NCI-H1048 (cell line): ENCODE data around the gene ASTL.

Experiments
- DNase-seq: peaks from one replicate; lab custom pipeline; 2025; lab: John Stamatoyannopoulos, UW

ASTL gene

DNA sequence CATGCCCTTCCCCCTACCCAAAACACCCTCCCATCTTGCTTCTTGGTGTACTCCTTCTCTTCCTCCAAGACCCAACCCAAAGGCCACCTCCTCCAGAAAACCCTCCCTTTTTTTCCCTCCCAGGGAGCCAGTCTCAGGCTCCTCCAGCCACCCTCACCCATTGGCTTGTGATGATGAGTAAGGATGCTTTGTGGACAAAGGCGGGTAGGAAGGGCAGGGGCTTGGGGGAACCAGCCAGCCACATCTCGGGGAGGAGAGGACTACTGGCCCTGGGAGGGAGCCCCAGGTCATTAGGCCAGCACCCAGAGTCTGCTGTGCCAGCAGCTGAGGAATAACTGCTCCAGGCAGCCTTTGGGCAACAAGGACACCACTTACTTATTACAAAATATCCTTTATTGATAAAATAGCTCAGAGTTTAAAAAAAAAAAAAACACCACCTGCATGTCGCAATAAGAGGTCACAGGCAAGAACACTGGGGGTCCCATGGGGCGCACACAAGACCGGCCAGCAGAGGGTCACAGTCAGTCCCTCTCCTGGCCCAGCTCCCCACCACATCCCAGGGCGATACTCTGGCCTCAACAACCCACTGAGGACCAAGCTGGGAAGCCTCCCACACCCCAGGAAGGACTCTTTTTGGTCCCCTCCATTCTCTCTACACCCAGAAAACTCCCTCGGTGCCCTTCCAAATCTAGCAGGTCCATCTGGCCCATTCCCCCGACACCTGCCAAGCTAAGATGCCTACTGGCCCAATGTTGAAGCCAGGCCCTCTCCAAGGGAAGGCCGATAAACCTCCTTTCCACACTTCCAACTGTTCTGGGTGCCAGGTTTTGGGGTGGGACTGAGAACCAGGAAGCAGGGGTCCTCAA, 25.6 kb downstream of the ASTL start:
- DNase-seq: no peak

DNA sequence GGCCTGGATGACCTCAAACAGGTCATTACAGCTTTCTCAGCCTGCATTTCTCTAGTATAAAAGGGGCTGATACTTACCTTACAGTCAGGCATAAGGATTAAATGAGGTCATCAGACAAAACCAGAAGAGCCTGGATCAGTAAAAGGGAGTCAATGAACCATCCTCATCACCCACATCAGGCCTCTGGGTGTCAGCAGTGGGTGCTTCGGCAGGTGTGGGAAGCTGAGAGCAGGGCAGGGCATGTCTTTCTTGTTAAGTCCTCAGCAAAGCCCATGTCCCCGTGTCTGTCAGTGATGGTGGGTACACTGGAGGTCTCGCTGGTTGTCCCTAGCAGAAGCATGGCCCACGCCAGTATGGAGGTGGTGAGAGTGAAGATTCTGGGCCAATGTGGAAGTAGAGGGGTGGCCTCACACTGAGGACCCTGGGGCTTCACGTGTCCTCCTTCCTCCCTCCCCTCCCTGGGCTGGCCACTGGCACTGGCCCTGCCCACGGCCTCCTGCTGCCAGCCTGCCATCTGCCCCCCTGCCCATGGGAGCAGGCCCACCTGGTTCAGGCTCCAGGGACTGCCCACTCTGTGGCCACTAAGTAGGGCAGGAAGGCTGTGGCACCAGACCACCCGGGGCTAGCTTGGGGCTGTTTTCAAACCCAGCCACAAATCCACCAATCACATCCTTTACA, 26.3 kb downstream of the ASTL start:
- no peak for DNase-seq

DNA sequence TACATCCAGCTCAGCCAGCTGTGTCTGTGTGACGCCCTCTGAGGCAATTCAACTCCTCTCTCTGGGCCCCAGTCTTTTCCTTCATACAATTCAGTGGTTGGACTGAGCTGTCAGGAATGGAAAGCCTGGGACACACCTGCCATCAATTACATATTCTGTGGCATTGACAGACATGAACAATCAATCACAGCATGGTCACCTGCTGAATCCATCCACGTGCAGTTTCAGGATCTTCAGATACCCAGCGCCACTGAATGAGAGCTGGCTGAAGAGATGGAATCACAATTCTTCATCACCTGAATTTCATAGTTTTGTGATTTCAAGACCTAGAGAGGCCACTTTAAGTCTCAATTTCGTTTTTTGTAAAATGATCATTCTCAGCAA, 27.1 kb downstream of the ASTL start:
- no peak for DNase-seq

DNA sequence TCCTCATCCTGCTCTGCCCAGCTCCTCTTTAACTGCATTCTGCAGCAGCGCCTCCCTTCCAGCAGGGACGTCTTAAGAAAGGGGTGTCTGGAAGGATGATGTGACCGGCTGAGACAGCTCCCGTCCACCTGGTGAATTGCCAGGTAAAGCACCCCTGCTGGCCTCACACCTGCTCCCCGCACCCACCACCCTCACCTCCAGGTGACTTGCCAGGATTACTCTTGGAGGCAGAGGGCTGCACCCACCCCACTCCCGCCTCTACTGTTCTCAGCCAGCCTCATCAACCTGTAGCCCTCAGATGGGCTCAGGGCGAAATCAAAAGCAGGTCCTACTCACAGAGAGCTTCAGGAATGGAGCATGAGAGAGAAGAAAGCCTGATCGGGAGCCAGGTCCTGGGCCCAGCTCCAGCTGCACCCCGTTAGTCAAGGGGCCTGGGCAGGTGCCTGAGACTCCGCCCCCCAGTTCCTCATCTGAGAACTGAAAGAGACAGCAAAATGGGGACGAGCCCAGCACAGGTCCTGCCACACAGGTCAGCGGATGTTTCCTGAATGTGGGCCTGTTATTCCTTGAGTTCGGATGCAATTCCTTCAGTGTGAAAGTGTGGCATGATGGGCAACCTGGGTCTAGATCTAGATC, 27.6 kb downstream of the ASTL start:
- DNase-seq: no peak

DNA sequence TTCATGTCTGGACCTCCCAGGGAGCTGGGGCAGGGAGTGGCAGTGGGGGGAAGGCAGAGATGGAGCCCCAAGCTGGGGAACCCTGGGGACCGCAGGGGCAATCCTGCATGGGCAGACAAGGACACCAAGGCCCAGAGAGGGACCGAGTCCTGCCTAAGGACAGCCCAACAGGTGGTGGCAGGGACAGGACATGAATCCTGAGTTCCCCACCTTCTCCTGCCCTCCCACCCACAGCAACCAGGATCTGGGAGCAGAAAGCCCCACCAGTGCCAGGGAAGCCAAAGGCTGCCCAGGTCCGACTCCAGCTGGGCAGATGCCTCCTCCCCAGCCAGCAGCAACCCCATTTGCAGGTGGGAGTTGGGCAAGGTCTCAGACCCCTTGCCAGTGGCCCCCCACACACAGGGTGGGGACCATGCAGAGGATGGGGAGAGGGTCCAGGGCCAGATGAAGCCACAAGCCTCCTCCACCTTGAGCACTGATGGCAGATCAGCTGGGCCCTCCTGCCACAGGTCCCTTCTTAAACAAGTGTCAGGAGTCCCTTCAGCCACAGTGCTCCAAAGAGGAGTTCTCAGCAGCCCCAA, 28.3 kb downstream of the ASTL start:
- DNase-seq: no peak

DNA sequence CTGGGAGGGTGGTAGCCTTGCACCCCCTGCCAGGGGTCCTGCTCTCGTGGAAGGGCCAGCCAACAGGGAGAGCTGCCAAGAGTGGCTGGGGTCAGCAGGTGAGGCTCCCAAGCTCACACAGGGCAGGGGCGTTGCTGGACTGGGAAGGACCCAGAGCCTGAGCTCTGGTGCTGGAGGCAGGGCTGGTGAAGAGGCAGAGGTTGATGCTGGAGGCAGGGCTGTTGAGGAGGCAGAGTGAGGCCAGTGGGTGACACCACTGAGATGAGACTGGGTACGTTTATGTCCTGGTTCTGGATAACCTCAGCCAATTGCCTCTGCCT, 29.0 kb downstream of the ASTL start:
- no peak for DNase-seq

DNA sequence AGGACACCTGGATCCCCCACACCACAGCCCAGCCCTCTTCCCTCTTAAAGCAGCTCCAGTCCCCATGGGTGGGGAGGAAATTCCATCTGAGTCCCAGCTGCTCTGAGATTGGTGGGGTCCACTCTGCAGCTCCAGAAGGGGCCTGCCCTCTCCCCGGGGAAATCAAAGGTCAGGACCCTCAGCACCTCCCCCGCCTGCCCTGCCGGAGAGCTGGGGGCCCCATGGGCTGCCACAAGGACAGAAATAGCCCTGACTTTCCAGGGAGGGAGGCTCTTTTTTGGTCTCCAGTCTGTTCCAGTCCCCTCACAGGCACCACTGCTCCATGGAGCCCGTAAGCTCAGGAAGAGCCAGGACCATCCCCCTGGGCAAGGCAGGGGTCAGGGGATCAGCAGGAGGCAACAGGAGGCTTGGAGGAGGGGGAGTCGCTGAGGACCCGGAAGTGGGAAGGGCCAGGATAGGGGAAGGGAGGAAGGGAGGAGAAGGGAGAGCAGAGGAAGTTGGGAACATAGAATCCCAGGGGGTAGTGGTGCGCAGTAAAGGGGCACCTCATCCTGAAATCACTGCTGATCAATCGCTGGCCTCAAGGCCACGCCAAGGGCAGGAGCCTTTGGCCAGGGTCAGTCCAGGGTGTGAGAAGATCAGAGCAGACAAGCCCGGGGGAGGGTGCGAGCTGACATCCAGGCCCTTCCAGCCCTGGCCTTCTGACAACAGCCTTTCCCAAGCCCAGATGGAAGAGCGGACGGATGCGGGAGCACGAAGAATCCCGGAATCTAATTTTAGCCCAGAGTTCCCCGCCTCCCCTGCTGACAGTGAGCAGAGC, 29.6 kb downstream of the ASTL start:
- no peak for DNase-seq

DNA sequence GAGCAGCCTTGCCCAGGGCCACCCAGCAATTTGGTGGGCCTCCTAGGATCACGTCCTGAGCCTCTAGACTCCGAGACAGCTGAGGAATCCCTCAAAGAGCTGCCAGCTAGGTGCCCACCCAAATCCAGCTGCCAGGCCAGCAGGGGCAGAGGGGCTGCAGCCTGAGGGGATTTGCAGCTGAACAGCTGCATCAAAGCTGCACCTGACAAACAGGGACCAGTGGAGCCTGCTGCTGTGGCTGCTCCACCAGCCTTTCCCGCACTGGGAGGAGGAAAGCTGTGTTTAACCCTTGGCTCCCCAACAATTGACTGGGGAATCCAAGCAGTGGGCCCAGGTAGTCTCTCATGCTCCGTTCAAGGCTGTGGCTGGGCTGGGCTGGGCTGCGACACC, 30.2 kb downstream of the ASTL start:
- DNase-seq: no peak

DNA sequence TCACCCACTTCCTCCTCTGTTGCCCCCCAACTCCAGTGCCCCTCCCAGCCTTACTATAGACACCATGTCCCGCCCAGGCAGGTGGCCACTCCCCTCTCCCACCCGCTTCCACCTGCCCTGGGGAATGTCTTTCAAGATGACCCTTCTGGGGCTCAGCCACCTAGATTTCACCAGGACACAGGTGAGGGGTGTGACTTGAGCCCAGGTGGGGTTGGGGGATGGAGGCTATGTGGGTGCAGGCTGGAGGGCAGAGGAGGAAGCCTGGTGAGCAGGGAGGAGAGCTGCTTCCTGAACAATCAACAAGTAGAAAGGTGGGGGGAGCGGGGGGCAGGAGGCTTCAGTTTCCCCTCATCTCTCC, 30.6 kb downstream of the ASTL start:
- DNase-seq: no peak

DNA sequence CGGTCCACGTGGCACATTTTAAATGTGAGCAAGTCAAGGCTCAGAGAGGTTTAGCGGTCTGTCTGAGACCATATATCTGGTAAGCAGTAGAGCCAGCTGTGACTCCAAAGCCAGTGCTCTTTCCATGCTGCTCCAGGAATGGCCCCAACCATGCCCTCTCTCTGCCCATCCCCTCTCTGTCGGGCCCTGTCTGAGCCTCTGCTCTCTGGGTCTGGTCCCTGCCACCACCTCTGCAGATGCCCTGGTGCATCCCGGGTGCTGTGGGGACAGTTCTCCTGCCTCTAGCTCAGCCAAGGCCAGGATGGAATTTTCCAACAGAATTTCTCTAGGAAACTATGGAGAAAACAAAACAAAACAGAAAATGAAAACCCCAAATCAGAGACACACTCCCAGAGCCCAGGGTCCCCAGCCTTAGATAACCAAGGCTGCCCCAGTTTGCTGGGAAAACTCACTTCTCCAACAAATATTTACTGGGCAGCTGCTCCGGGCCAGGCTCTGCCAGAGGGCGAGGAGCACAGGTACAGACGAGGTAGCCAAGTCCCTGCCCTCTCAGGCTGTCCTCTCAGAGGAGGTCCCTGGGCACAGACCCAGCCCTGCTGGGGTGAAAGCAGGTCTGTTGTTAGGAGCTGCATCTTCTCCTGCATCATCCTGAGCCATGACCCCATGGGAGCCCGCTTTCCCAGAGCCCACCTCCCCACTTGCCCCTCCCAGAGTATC, 31.2 kb downstream of the ASTL start:
- DNase-seq: no peak

DNA sequence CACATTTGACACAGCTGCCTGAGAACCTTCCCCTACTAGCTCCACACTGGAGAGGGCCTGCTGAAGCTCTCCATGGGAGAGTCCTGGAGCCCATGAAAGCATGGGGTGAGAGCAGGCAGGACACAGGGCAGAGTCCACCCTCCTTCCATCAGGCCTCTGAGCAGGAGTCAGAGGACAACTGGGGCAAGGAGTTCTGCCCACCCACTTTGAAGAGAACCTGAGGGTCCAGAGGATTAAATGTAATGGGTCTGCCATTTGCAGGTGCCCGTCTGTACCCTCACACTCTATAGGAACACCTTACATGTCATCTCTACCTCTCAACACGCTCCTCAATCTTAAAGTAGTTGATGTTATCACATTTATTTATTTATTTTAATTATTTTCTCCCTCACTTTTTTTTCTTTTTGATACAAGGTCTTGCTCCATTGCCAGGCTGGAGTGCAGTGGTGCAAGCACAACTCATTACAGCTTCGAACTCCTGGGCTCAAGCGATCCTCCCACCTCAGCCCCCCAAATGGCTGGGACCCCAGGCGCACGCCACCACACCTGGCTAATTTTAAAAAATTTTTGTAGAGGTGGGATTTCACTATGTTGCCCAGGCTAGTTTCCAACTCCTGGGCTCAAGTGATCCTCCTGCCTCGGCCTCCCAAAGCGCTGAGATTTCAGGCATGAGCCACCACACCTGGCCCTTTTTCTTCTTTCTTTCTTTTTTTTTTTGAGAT, 32.1 kb downstream of the ASTL start:
- no peak for DNase-seq

DNA sequence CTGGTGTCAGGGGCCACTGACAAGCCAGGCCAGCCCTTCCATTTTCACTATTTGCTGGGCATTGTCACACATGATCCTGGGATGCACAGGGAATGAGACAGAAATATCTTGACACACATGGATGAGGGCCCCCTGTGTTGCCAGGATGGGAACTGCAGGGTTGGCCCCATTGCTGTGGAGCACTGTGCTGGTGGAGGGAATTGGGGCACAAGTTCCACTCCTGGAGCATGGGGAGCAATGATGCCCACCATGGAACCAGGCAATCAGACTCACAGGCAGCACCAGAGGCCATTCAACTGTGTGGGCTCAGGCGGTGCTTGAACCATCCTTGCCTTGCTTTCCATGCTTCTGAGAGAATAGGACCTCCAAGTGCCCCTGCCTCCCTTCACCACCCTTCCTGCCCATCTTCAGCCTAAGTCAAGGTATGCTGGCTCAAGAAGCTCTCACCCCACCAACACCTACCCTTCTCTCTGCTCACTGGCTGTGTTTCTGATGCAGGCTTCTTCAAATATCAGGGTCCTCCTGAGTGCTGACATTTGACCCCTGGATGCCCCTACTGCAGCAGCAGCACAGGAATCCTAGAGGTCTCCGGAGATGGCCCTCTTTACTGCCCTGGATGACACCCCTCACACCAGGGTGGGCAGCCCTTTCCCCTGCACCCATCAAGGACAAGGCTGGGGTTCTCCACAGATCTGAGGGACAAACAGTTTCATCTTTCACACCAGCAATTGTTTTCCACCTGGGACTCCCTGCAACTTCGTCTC, 33.0 kb downstream of the ASTL start:
- no peak for DNase-seq

DNA sequence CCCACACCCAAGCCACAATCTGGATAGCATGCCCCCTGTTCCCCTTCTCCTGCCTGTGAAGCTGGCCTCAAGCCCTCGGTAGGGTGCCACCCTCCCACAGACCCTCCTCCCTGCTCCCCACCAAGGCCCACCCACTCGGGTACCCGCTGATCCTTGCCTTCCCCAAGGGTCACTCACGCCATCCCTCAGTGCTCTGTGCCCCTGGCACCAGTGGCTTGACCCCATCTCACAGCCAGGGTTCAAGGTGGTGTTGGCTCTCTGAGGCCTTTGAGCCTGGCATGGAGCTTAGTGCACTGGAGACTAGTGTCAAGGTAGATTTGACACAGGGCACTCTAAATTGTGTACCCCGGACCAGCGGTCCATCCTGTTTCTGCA, 33.8 kb downstream of the ASTL start:
- DNase-seq: no peak

DNA sequence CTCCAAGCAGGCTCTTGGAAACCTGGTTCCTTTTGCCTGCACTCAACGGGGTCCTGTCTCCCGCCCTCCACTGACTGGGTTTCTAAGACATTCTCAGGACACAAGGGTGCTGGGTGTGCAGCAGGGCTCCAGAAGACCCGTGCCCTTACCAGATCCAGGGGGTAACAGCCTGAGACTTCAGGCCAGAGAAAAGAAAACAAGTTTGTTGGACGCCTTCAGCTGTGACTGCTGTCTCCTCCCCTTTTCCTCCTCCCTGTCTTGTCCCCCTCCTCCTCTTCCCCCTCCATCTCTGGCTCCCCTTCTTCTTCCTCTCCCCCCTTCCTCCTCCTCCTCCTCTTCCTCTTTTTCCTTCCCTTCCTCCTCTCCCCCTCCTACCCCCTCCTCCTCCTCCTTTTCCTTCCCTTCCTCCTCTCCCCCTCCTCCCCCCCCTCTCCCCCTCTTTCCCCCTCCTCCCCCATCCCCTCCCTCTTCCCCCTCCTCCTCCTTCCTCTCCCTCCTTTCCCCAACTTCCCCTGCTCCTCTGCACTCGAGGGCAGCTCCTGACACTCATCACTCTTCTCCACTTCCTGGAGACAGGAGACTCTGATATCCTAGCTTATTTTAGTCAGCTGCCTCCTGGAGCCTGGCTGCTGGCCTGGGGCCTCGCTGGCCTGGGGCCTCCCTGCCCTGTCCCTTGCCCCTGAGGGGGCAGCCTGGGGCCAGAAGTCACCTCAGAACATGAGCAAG, 34.4 kb downstream of the ASTL start:
- no peak for DNase-seq

DNA sequence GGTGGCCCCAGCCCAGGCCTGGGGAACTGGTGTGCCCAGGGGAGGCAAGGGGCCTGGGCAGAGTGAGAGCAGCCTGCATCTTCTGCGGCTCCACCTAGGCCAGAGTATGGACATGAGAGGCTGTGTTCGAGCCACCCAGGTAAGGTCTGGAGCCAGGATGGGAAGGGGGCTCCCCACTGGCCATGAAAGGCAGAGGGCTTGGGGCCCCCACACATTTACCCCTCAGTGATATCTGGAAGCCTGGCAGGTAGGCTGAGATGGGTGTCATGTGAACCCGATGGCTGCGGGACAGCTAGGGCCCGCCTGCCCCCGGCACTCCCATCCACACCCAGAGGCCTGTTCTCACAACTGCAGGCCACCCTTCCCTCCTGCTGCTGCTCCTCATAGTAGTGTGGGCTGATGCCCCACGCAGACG, 35.1 kb downstream of the ASTL start:
- DNase-seq: no peak

DNA sequence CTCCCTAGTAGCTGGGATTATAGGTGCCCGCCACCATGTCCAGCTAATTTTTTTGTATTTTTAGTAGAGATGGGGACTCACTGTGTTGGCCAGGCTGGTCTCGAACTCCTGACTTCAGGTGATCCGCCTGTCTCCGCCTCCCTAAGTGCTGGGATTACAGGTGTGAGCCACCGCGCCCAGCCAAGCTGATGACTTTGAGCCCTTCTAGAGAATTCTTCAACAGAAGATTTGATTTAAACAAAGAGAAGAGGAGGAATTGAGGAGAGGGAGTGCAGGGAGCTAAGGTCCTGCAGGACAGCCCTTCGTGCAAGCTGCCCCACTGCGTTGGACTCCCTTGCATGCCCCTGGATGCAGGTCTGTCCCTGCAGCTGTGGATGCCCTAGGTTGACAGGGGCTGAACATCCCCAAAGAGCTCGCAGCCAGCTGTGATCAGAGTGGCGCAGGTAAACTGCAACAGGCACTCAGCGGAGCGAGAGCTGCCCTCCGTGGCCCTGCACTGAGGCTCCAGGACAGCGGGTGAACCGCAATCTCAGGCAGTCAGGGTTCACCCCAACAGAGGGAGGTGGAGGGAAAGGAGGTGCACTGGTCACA, 35.6 kb downstream of the ASTL start:
- no peak for DNase-seq

DNA sequence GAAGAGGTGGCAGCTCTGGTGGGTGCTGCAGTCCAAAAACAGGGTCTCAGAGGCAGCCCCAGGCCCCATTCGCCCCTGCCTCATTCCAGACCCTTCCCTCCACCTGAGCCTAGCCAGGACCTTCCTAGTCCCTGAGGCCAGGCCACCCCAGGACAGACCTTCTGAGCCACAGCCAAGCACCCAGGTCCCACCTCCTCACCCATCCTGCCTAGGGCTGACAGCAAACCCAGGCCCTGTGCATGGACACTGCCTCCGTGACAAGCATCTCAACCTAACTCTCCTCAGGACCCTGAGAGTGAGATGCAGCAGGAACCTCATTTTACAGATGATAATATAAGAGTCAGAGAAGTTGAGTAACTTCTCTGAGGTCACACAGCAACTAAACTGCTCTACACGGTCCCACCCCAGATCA, 37.4 kb downstream of the ASTL start:
- DNase-seq: no peak

DNA sequence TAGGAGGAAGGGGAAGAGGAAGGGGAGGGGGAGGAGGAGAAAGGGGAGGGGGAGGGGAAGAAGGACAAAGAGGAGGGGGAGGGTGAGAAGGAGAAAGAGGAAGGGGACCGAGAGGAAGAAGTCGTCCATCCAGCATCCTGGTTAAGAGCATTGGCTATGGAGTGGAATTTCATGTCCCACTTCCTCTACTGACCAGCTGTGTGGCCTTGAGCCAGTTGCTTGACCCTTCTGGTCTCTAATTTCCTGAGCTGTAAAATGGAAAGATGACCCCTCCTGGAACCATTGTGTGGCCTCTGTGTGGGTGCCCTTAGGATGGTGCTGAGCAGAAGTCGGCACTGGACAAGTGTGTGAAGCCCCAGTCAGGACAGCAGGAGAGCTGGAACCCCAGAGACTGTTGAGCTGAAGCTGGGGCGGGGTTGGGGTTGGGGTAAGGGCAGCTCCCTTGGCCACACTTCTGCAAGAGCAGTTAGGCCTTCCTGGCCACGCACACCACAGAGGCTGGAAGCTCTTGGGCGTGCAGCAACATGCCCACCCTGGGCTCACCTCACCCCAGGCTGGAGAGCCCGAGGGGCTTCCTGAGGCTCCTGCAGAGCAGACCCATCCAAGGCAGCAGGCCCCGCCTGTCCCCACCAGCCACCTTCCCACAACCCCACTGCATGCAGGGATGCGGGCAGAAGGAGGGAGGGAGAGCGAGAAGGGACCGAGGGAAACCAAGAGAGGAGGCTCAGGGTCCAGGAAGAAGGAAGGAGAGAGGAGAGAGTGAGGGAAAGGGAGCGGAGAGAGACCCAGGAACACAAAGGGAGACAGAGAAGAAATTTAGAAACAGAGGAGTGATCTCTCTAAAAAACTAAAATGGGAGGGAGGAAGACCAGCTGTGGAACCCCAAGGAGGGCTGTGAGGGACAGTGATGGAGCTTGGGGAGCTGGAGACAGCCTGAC, 38.2 kb downstream of the ASTL start:
- no peak for DNase-seq
